GM12878 (cell line): ENCODE data around the gene C17orf50.

Experiments used
- CTCF ChIP-seq, 3 experiments: IDR thresholded peaks in 2 of 3; conservative IDR thresholded peaks in 1 of 3; 2 replicates each; pipeline ENCODE4 v1.5.1; 2011; ENCODE audit warnings: low read depth in 3 of 3, low read length in 3 of 3, mild to moderate bottlenecking in 3 of 3, control low read depth in 2 of 3, moderate library complexity in 2 of 3, inconsistent platforms in 1 of 3, mixed read lengths in 1 of 3; ENCODE audit not compliant: control insufficient read depth in 2 of 3, insufficient read depth in 1 of 3; ENCODE audit errors: extremely low read depth in 1 of 3
- IRF3 ChIP-seq: fragments of 450-650 bp; IDR thresholded peaks from 2 replicates; pipeline ENCODE4 v1.6.1; 2014; ENCODE audit warnings: mild to moderate bottlenecking
- MEF2A ChIP-seq: IDR thresholded peaks from 2 replicates; pipeline ENCODE4 v1.6.1; 2011; ENCODE audit warnings: low read depth, mild to moderate bottlenecking, low read length, moderate library complexity; ENCODE audit not compliant: insufficient read depth
- MTA2 ChIP-seq: fragments of 450-650 bp; IDR thresholded peaks from 2 replicates; pipeline ENCODE4 v1.6.1; 2016; ENCODE audit warnings: low read depth, mild to moderate bottlenecking, moderate library complexity
- NBN ChIP-seq: fragments of 450-650 bp; IDR thresholded peaks from 2 replicates; pipeline ENCODE4 v1.6.1; 2016
- TCF7 ChIP-seq: IDR thresholded peaks from 2 replicates; pipeline ENCODE4 v1.6.1; 2014; ENCODE audit warnings: antibody characterized with exemption, borderline replicate concordance
- ZNF592 ChIP-seq: fragments of 450-650 bp; IDR thresholded peaks from 2 replicates; pipeline ENCODE4 v1.6.1; 2017; ENCODE audit warnings: mild to moderate bottlenecking, moderate library complexity
- TF ChIP-seq, protein P1 (sequence below): fragments of 450-650 bp; formaldehyde crosslinking; IDR thresholded peaks from 2 replicates; pipeline ENCODE4 v1.5.0; 2022; ENCODE audit warnings: mild to moderate bottlenecking, missing genetic modification characterization

DNA sequence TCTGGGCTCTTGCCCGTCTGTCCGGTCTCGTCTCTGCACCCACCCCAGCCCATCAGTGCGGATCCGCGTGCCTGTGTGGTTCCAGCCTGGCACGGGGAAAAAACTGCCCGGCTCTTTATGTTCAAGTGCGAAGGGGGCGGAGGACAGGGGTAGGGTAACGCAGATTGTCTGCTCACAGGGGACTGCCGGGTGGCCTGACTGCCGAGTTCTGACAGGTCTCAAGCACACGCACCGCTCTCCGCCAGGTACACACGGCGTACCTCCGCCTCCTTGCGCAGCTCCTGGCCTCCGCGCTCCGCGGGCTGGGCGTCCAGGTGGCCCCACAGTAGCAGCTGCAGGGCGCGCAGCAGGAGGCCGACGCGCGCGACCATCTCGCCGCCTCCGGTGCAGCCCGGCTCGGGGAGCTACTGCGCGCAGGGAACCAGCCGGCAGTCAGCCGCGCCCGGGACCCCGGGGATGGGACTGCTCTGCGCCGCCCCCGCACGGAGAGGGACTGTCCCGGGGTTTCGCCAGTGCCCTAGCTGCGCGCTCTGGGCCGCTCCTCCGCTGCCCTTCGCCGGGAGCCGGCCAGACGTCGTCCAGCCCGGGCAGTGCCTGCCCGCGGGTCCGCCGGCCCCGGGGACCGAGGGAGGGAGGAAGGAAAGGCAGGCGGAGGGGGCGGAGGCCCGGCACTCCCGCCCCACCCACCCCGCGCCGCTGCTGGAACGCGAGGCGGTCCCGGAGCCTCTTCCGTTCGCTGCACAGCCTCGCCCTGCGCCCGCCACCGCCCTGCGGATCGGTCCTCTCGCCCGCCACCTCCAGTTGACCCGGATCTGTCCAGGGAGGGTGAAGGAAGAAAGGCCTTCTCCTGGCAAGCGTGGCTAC lies 34.6 kb downstream of the C17orf50 start, which contains the start of gene MMP28:
- TF ChIP-seq, protein P1, sequence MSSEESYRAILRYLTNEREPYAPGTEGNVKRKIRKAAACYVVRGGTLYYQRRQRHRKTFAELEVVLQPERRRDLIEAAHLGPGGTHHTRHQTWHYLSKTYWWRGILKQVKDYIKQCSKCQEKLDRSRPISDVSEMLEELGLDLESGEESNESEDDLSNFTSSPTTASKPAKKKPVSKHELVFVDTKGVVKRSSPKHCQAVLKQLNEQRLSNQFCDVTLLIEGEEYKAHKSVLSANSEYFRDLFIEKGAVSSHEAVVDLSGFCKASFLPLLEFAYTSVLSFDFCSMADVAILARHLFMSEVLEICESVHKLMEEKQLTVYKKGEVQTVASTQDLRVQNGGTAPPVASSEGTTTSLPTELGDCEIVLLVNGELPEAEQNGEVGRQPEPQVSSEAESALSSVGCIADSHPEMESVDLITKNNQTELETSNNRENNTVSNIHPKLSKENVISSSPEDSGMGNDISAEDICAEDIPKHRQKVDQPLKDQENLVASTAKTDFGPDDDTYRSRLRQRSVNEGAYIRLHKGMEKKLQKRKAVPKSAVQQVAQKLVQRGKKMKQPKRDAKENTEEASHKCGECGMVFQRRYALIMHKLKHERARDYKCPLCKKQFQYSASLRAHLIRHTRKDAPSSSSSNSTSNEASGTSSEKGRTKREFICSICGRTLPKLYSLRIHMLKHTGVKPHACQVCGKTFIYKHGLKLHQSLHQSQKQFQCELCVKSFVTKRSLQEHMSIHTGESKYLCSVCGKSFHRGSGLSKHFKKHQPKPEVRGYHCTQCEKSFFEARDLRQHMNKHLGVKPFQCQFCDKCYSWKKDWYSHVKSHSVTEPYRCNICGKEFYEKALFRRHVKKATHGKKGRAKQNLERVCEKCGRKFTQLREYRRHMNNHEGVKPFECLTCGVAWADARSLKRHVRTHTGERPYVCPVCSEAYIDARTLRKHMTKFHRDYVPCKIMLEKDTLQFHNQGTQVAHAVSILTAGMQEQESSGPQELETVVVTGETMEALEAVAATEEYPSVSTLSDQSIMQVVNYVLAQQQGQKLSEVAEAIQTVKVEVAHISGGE (CRISPR knock-in tag), result no peak
- TF ChIP-seq TCF7 (no peak), ZNF592 (no peak), CTCF (IDR thresholded peaks at IDR 0.05 in 2 of 3, conservative IDR thresholded peaks at IDR 0.05 in 1 of 3; ENCODE audit: control insufficient read depth in 2 of 3, extremely low read depth in 1 of 3, insufficient read depth in 1 of 3, low read depth in 3 of 3, low read length in 3 of 3) (no peak), IRF3 (no peak), MTA2 (no peak), MEF2A (no peak), NBN (no peak)
